HepG2 (cell line): ENCODE results near the gene ZMYND10.

Source experiments
- CHD2 ChIP-seq: IDR thresholded peaks from 2 replicates; pipeline ENCODE4 v1.6.1; 2011; ENCODE audit warnings: low read depth, low read length, improper control_type of control experiment
- CTCF ChIP-seq: sonication (generic); formaldehyde crosslinking; IDR thresholded peaks from 2 replicates; pipeline ENCODE4 v1.5.0; 2020; ENCODE audit warnings: mild to moderate bottlenecking, missing genetic modification reagents, moderate library complexity
- DMAP1 ChIP-seq: IDR thresholded peaks from 2 replicates; pipeline ENCODE4 v1.6.1; 2016
- MYNN ChIP-seq: sonication (generic); formaldehyde crosslinking; IDR thresholded peaks from 2 replicates; pipeline ENCODE4 v1.4.0; 2020; ENCODE audit warnings: mild to moderate bottlenecking, low read depth, missing genetic modification reagents
- RNF2 ChIP-seq: fragments of 450-650 bp; conservative IDR thresholded peaks from 2 replicates; pipeline ENCODE4 v1.6.1; 2016; ENCODE audit warnings: low read depth
- ZNF629 ChIP-seq: sonication (generic); formaldehyde crosslinking; conservative IDR thresholded peaks from 2 replicates; pipeline ENCODE4 v1.5.0; 2020; ENCODE audit warnings: missing genetic modification reagents

DNA sequence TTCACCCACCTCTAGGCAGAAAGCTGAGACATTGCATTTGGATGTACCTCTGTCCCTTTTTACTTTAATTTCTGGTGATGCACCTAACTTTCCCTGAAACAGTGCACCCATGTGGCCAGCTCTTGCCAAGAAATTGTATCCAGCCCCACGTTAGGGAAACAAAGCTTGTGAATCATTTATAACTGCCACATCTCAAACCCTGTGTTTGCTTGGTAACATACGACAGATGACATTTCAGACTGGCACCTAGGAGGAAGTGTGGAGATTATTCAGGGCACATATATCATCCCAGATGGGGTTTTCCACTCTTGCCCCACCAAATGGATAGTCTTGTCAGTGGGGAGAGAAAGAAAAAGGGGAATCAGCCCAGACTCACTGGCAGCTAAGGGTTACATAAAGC lies 7.2 kb upstream of the ZMYND10 start:
- TF ChIP-seq MYNN (no peak), ZNF629 (CRISPR knock-in tag) (no peak), RNF2 (no peak), CTCF (CRISPR knock-in tag) (no peak; the same call in 1 of the 2 replicates), CHD2 (no peak), DMAP1 (no peak)
